Nephron progenitor cell (in vitro differentiated cells): Measurements from ENCODE around the gene TMIGD1.

ENCODE experiments used
- DNase-seq: peaks from one replicate; pipeline ENCODE4 v3.0.0; 2021
- H3K27ac Mint-ChIP-seq: 2 replicates; pipeline ENCODE4 v1.8.0; 2021; ENCODE audit warnings: mild to moderate bottlenecking, moderate library complexity, mixed read lengths
- H3K27me3 Mint-ChIP-seq: 2 replicates; pipeline ENCODE4 v1.8.0; 2021; ENCODE audit warnings: mild to moderate bottlenecking, low read depth, mixed read lengths; ENCODE audit not compliant: poor library complexity
- H3K36me3 Mint-ChIP-seq: 2 replicates; pipeline ENCODE4 v1.8.0; 2021; ENCODE audit warnings: low read depth, mixed read lengths
- H3K4me1 Mint-ChIP-seq: 2 replicates; pipeline ENCODE4 v1.8.0; 2021; ENCODE audit warnings: mixed read lengths
- H3K4me3 Mint-ChIP-seq: 2 replicates; pipeline ENCODE4 v1.8.0; 2021; ENCODE audit warnings: mild to moderate bottlenecking, moderate library complexity, mixed read lengths
- H3K9me3 Mint-ChIP-seq: 2 replicates; pipeline ENCODE4 v1.8.0; 2021; ENCODE audit warnings: mild to moderate bottlenecking, moderate library complexity, mixed read lengths
- TF ChIP-seq, protein P1 (sequence below): fragments of 200-600 bp; sonication (generic); IDR thresholded peaks from 2 replicates; pipeline ENCODE4 v1.5.0; 2021; ENCODE audit warnings: antibody characterized with exemption

Gene TMIGD1

DNA sequence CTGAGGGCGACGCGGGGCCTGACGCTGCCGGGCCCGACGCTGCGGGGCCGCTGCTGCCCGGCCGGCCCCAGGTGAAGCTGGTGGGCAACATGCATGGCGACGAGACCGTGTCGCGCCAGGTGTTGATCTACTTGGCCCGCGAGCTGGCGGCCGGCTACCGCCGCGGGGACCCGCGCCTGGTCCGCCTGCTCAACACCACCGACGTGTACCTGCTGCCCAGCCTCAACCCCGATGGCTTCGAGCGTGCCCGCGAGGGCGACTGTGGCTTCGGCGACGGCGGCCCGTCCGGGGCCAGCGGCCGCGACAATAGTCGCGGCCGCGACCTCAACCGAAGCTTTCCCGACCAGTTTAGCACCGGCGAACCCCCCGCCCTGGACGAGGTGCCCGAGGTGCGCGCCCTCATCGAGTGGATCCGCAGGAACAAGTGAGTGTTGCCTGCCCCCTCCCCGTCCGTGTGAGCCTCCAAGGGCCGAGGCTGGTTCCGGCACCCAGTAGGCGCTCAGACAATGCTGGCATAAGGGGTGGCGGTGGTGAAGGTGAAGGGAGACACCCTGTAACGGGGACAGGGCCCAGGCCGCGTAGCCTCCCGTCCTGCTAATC, 45.5 kb upstream of the TMIGD1 start:
- H3K36me3 Mint-ChIP-seq: no peaks in the 10 kb centered on the region
- peak; percentile 37 for DNase-seq
- H3K27ac Mint-ChIP-seq: no peak overlapping the region

DNA sequence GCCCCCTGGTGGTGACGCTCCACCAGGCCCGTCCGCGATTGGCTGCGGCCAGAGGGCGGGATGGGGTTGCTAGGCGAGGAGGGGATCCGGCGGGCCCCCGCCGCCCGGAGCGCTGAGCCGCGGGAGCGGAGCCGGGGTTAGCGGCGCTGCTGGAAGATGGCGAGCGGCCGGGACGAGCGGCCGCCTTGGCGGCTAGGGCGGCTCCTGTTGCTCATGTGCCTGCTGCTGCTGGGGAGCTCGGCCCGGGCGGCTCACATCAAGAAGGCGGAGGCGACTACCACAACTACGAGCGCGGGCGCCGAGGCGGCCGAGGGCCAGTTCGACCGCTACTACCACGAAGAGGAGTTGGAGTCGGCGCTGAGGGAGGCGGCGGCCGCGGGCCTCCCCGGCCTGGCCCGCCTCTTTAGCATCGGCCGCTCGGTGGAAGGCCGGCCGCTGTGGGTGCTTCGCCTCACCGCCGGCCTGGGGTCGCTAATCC, 45.0 kb upstream of the TMIGD1 start, which contains the start of gene CPD:
TSS of gene CPD (plus strand) at position 103 of the 478 bp plus-strand sequence. CDS start at position 157, 54 bp downstream.
- H3K27ac Mint-ChIP-seq: no peak within 1 kb of the TSS
- H3K4me1 Mint-ChIP-seq: peaks cover 74% of the 10 kb centered on the region
- H3K9me3 Mint-ChIP-seq: peaks cover 6% of the 10 kb centered on the region
- TF ChIP-seq, protein P1, sequence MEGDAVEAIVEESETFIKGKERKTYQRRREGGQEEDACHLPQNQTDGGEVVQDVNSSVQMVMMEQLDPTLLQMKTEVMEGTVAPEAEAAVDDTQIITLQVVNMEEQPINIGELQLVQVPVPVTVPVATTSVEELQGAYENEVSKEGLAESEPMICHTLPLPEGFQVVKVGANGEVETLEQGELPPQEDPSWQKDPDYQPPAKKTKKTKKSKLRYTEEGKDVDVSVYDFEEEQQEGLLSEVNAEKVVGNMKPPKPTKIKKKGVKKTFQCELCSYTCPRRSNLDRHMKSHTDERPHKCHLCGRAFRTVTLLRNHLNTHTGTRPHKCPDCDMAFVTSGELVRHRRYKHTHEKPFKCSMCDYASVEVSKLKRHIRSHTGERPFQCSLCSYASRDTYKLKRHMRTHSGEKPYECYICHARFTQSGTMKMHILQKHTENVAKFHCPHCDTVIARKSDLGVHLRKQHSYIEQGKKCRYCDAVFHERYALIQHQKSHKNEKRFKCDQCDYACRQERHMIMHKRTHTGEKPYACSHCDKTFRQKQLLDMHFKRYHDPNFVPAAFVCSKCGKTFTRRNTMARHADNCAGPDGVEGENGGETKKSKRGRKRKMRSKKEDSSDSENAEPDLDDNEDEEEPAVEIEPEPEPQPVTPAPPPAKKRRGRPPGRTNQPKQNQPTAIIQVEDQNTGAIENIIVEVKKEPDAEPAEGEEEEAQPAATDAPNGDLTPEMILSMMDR: no peak
- DNase-seq: peak; percentile 98
- no peaks in the 10 kb centered on the region for H3K36me3 Mint-ChIP-seq
- peak within 1 kb of the TSS; percentile 88 for H3K4me3 Mint-ChIP-seq
- peaks cover 10% of the 10 kb centered on the region for H3K27me3 Mint-ChIP-seq

More for the DNA sequence above, 45.5 kb upstream of the TMIGD1 start:
- peak overlapping the region; percentile 88 for H3K4me3 Mint-ChIP-seq
- H3K4me1 Mint-ChIP-seq: peaks cover 79% of the 10 kb centered on the region
- TF ChIP-seq, protein P1: no peak
- peaks cover 10% of the 10 kb centered on the region for H3K27me3 Mint-ChIP-seq
- peaks cover 6% of the 10 kb centered on the region for H3K9me3 Mint-ChIP-seq

DNA sequence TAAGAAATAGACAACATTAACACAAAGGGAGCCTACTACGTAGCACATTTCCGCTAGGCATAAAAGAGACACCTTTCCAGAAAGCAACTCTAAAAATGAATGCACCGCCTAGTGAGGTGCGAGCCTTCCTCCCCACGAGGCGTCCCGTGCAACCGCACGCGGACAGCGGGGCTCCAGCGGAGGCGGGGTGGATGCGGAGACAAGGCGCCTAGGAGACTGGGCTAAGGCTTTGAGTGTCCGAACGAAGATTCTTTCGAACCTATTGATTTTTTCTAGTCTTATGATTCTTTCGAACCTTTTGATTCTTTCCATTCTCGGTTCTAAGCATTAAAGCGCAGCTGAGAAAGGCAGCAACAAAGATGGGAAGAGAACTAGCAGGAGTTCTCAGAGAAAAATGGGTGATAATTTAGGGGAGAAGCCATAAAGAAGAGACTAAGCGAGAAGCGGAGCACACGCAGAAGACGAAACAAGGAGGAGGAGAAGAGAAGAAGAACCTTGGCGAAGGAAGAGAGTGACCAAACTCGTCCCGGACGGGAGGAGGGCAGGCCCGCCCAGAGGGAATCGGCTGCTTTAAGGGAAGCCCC, 44.5 kb upstream of the TMIGD1 start:
- TF ChIP-seq, protein P1: no peak
- H3K27me3 Mint-ChIP-seq: peaks cover 10% of the 10 kb centered on the region
- peak; percentile 23 for DNase-seq
- no peak overlapping the region for H3K27ac Mint-ChIP-seq
- no peaks in the 10 kb centered on the region for H3K36me3 Mint-ChIP-seq
- H3K9me3 Mint-ChIP-seq: peaks cover 6% of the 10 kb centered on the region
- peaks cover 69% of the 10 kb centered on the region for H3K4me1 Mint-ChIP-seq
- H3K4me3 Mint-ChIP-seq: peak overlapping the region; percentile 85

DNA sequence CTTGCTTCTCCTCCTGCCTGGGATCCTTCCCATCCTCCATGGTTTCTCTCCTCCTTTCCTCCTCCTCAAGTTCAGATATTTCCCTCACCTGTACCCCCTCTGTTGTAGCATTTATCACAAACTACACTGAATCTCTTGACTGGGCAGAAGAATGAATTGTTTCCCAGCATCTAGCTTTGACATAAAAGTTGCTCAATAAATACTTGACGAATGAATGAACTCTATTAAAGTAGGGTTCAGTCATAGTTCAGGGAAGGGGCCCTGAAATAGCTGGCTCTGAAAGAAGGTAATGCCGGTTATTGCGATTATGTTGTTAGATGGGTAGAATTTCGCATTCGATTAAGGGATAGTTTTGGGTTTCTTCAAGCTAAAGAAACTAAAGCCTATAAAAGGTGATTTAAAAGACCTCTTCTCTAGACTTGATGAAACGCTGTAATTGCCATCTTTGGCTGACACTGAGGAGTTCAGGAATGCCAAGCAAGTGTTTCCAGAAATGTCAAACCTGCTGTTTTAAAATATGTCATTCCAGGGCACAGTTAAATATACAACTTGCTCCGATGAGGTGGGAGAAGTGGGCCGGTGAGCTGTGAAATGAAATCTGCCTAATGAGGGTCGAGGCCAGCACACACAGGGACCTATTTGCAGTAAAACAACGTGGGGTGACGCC, 43.9 kb upstream of the TMIGD1 start:
- H3K36me3 Mint-ChIP-seq: no peaks in the 10 kb centered on the region
- peaks cover 13% of the 10 kb centered on the region for H3K27me3 Mint-ChIP-seq
- no peak for DNase-seq
- peaks cover 6% of the 10 kb centered on the region for H3K9me3 Mint-ChIP-seq
- peaks cover 63% of the 10 kb centered on the region for H3K4me1 Mint-ChIP-seq
- peak overlapping the region; percentile 85 for H3K4me3 Mint-ChIP-seq
- peak overlapping the region; percentile 11 for H3K27ac Mint-ChIP-seq
- TF ChIP-seq, protein P1: no peak

DNA sequence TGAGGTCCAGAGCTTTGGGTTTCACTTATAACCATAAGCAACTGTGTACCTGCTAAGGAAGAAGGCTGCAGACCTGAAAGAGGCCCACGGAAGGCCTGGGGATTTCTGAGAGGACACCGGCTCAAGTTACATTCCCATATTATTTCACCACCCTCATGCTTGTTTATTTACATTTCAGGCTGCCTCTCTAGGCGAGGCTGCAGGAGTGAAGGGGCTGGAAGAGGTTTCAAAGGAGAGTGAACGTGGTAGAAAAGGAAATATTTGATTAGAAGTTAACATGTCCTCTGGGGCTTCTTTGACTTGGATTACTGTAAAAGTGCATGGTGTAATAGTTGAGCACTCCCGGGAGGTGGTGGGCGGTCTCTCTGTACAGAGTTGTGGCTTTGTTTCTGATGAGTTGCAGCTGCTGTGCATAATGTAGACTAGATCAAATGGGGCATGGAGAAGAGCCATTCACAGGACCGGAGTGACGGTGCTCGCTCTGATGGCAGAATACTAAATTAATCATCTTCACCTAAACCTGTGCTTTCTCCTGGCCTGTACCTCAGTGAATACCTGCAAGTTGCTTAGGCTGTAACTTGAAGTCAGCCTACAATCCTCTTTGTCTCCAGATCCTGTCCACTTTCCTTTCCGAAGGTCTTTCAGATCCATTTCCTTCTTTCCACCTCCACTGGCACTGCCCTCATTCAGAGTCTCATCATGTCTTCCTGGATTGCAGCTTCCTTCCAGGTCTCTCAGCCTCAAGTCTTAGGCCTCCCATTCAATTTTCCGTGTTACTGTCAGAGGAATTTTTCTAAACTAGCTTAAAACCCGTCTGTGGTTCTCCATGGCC, 43.0 kb upstream of the TMIGD1 start:
- Mint-ChIP-seq H3K27ac (peak overlapping the region; percentile 84), H3K4me1 (peaks cover 54% of the 10 kb centered on the region), H3K9me3 (peaks cover 6% of the 10 kb centered on the region), H3K27me3 (peaks cover 14% of the 10 kb centered on the region), H3K36me3 (no peaks in the 10 kb centered on the region), H3K4me3 (peak overlapping the region; percentile 85)
- TF ChIP-seq, protein P1: no peak
- DNase-seq: no peak
